Prostate gland (tissue), 2 donors: ENCODE measurements around the gene SPR.

Source experiments
- POLR2AphosphoS5 ChIP-seq: sonication (generic); formaldehyde crosslinking; IDR thresholded peaks from one replicate; pipeline ENCODE4 v1.6.1; 2017; ENCODE audit warnings: antibody characterized with exemption
- TF ChIP-seq, protein P1 (sequence below), 4 experiments: fragments of 200-600 bp in 2 of 4; fragments of 450-650 bp in 2 of 4; sonication (generic) in 2 of 4; IDR thresholded peaks; 1 replicate in 3 of 4; 2 replicates in 1 of 4; pipeline ENCODE4 v1.5.1; 2016 to 2019; ENCODE audit warnings: antibody characterized with exemption in 4 of 4, mild to moderate bottlenecking in 2 of 4, moderate library complexity in 2 of 4

- TF ChIP-seq, protein P1, sequence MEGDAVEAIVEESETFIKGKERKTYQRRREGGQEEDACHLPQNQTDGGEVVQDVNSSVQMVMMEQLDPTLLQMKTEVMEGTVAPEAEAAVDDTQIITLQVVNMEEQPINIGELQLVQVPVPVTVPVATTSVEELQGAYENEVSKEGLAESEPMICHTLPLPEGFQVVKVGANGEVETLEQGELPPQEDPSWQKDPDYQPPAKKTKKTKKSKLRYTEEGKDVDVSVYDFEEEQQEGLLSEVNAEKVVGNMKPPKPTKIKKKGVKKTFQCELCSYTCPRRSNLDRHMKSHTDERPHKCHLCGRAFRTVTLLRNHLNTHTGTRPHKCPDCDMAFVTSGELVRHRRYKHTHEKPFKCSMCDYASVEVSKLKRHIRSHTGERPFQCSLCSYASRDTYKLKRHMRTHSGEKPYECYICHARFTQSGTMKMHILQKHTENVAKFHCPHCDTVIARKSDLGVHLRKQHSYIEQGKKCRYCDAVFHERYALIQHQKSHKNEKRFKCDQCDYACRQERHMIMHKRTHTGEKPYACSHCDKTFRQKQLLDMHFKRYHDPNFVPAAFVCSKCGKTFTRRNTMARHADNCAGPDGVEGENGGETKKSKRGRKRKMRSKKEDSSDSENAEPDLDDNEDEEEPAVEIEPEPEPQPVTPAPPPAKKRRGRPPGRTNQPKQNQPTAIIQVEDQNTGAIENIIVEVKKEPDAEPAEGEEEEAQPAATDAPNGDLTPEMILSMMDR (IDR thresholded peaks at IDR 0.05), result no peak
- TF ChIP-seq POLR2AphosphoS5, result no peak
Observed at GRCh38 chr2:72849138-72849462, 38.1 kb upstream of the SPR start.
